ENCODE data around the gene SLC9C2. TPM values are rescaled to one million over a fixed set of nuclear protein-coding genes. Genes with fewer than 3 reads are reported as not detected.
A peak's percentile ranks its signal among the peaks of the same experiment; 100 is the strongest.

The SLC9C2 gene
- total RNA-seq, 1 experiment from 2014 or later: not detected

DNA sequence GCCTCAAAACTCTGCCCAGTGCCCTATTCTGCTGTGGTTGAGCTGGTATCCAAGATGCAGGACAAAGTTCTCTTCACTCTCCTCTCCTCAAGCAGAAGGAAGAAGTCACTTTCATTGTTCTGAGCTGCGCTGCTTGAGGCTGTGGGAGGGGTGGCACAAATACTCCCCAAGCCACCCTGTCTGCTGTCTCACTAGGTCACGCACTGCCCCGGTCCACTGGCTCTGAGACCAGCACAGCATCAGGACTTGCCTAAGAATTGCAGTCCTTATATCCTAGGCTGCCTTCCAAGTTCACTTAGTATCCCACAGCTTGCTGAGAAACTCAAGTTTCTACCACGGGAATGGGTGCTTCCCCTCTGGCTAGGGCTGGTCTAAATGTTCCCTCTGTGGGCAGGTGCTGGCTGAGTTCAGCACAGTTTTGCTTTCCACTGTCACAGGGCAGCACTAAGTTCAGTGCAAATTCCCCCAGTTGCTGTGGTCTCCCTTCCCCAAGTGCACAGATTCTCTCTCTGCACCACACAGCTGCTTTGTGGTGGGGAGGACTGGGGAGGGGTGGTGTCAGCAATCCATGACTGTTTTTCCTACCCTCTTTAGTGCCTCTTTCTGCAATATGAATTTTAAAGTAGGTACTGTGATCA is 32.4 kb downstream of the SLC9C2 start:
- Histone ChIP-seq H2BK20ac (ENCODE audit: low read depth, low read length, poor library complexity, severe bottlenecking) (peak overlapping the region; percentile 60), H2AFZ (ENCODE audit: low read length) (no peak overlapping the region)

More for the DNA sequence above, 32.4 kb downstream of the SLC9C2 start:
- Histone ChIP-seq H3T11ph (ENCODE audit: low read length) (no peak overlapping the region), H2BK15ac (ENCODE audit: low read depth, low read length) (no peak overlapping the region), H4K91ac (ENCODE audit: insufficient read length, low read depth, low read length) (no peak overlapping the region), H2BK5ac (ENCODE audit: insufficient read length, low read length) (no peak overlapping the region), H3K27me3 (ENCODE audit: insufficient read depth, low read length) (no peaks in the 10 kb centered on the region), H4K5ac (ENCODE audit: insufficient read length, low read depth, low read length) (no peak overlapping the region), H3K79me2 (ENCODE audit: insufficient read depth, low read length) (no peaks in the 10 kb centered on the region), H3K79me1 (ENCODE audit: insufficient read depth, low read depth, low read length, poor library complexity, severe bottlenecking) (no peaks in the 10 kb centered on the region), H3K9me3 (ENCODE audit: control insufficient read depth, low read depth, low read length) (no peaks in the 10 kb centered on the region), H2BK12ac (ENCODE audit: insufficient read length, low read depth, low read length) (no peak overlapping the region), H3K4ac (ENCODE audit: low read depth, low read length) (no peak overlapping the region), H2BK120ac (ENCODE audit: low read depth, low read length, poor library complexity, severe bottlenecking) (no peak overlapping the region), H3K23me2 (ENCODE audit: insufficient read length, low read depth, low read length, poor library complexity, severe bottlenecking) (no peaks in the 10 kb centered on the region), H3K14ac (ENCODE audit: insufficient read depth, low read length) (no peak overlapping the region; the same call in none of the 2 replicates), H4K8ac (replicated peaks; ENCODE audit: insufficient read length, low read depth, low read length) (no peak overlapping the region), H3K4me2 (ENCODE audit: insufficient read depth, insufficient read length, low read length) (no peak overlapping the region), H3K9ac (ENCODE audit: extremely low read depth, insufficient read length, low read length) (no peak overlapping the region), H3K23ac (ENCODE audit: insufficient read length, low read depth, low read length) (no peak overlapping the region), H2AK5ac (ENCODE audit: insufficient read length, low read length) (no peak overlapping the region), H3K27ac (ENCODE audit: insufficient read length, low read depth, low read length) (no peak overlapping the region), H3K4me1 (ENCODE audit: insufficient read depth, low read length) (no peaks in the 10 kb centered on the region), H3K56ac (ENCODE audit: insufficient read length, low read depth, low read length) (no peak overlapping the region), H3K18ac (ENCODE audit: insufficient read length, low read depth, low read length) (no peak overlapping the region), H4K20me1 (ENCODE audit: control insufficient read depth, insufficient read depth, insufficient read length) (no peaks in the 10 kb centered on the region)
- Mint-ChIP-seq H3K4me3 (no peak overlapping the region), H3K27ac (peak overlapping the region in 1 of 3 experiments; percentile 80; a peak in 1 of 7 replicates), H3K27me3 (ENCODE audit: low read depth) (no peaks in the 10 kb centered on the region), H3K36me3 (ENCODE audit: insufficient read depth in 1 of 3, low read depth in 3 of 3) (no peaks in the 10 kb centered on the region), H3K4me1 (no peaks in the 10 kb centered on the region), H3K9me3 (no peaks in the 10 kb centered on the region; a peak in 2 of 5 replicates)
- TF ChIP-seq, protein P1, sequence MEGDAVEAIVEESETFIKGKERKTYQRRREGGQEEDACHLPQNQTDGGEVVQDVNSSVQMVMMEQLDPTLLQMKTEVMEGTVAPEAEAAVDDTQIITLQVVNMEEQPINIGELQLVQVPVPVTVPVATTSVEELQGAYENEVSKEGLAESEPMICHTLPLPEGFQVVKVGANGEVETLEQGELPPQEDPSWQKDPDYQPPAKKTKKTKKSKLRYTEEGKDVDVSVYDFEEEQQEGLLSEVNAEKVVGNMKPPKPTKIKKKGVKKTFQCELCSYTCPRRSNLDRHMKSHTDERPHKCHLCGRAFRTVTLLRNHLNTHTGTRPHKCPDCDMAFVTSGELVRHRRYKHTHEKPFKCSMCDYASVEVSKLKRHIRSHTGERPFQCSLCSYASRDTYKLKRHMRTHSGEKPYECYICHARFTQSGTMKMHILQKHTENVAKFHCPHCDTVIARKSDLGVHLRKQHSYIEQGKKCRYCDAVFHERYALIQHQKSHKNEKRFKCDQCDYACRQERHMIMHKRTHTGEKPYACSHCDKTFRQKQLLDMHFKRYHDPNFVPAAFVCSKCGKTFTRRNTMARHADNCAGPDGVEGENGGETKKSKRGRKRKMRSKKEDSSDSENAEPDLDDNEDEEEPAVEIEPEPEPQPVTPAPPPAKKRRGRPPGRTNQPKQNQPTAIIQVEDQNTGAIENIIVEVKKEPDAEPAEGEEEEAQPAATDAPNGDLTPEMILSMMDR (conservative IDR thresholded peaks at IDR 0.05): no peak
- WGBS (ENCODE audit: extremely low coverage, insufficient read length, low lambda C conversion rate): no CpG with 5 or more reads among the region's 4 CpGs
- DNase-seq: no peak
